K562 (cell line): ENCODE results near the gene FHDC1. TPM values are rescaled to one million over a fixed set of nuclear protein-coding genes. Genes with fewer than 3 reads are reported as not detected.

Experiments used
- ATAC-seq: fragments of 200-7000 bp; cut with Tn5 transposase; 3 replicates; pipeline ENCODE4 v1.9.1; 2020; ENCODE audit warnings: moderate library complexity
- BruUV-seq: library from RNA; stranded (reverse); fragments of 400-500 nt; replicated peaks from 2 replicates; lab custom pipeline; 2021; lab: Mats Ljungman, UMichigan
- CTCF ChIA-PET: fragments of 300-600 bp; formaldehyde crosslinking; extraction: SDS; loops from one replicate; lab custom pipeline; 2021; ENCODE audit warnings: low intra/inter-chr PET ratio; lab: Yijun Ruan, JAX
- POLR2A ChIA-PET: fragments of 300-600, 350-650 bp; sonication (Branson Sonifier 250); formaldehyde crosslinking; extraction: SDS; loops from one replicate; lab custom pipeline; 2021; ENCODE audit warnings: antibody characterized with exemption, inconsistent platforms; lab: Yijun Ruan, JAX
- DNase-seq, 4 experiments: peaks; one replicate each; pipeline versions ENCODE4 v3.0.0 to v3.0.0-alpha.2; 2011 to 2018; ENCODE audit warnings: low spot score in 3 of 4, mixed read lengths in 3 of 4; ENCODE audit errors: extremely low read depth in 1 of 4
- FAIRE-seq: peaks from 2 replicates; lab custom pipeline; 2011; peaks lifted over from hg19 to GRCh38; lab: Jason Lieb, UNC
- H2AFZ ChIP-seq: 2 replicates; pipeline ENCODE4 v1.6.0; 2011; ENCODE audit warnings: low read depth, low read length, control low read depth, inconsistent platforms
- H3K27ac ChIP-seq: fragments of 200-600 bp; 3 replicates; pipeline ENCODE4 v1.8.0; 2011; ENCODE audit warnings: low read depth, mild to moderate bottlenecking, control low read depth, inconsistent platforms, low read length, moderate library complexity, mixed read lengths; ENCODE audit errors: extremely low read depth
- H3K27me3 ChIP-seq, 2 experiments: fragments of 300-600 bp in 1 of 2; 2 replicates in 1 of 2; 3 replicates in 1 of 2; pipeline versions ENCODE4 v1.6.0 to v1.8.0; 2011; ENCODE audit warnings: inconsistent platforms in 2 of 2, low read length in 2 of 2, mild to moderate bottlenecking in 1 of 2, mixed read lengths in 1 of 2, moderate library complexity in 1 of 2; ENCODE audit not compliant: control insufficient read depth in 2 of 2, insufficient read depth in 2 of 2
- H3K36me3 ChIP-seq: fragments of 300-600 bp; 3 replicates; pipeline ENCODE4 v1.8.0; 2011; ENCODE audit warnings: mild to moderate bottlenecking, low read length, inconsistent platforms; ENCODE audit not compliant: control insufficient read depth, insufficient read depth
- H3K4me1 ChIP-seq, 2 experiments: fragments of 200-600 bp in 1 of 2; replicated peaks in 1 of 2; 2 replicates in 1 of 2; 3 replicates in 1 of 2; pipeline versions ENCODE4 v1.5.1 to v1.8.0; 2011; ENCODE audit warnings: inconsistent platforms in 2 of 2, low read length in 2 of 2, mild to moderate bottlenecking in 1 of 2, mixed read lengths in 1 of 2, moderate library complexity in 1 of 2; ENCODE audit not compliant: control insufficient read depth in 2 of 2, insufficient read depth in 2 of 2
- H3K4me2 ChIP-seq: 2 replicates; pipeline ENCODE4 v1.6.1; 2011; ENCODE audit warnings: low read length, control low read depth, inconsistent platforms, mixed read lengths; ENCODE audit not compliant: insufficient read depth
- H3K4me3 ChIP-seq: fragments of 200-600 bp; sonication (generic), shearing (Covaris generic); 2 replicates; pipeline ENCODE4 v1.5.1; 2016; ENCODE audit warnings: control low read depth, inconsistent platforms
- H3K79me2 ChIP-seq: fragments of 200-600 bp; 3 replicates; pipeline ENCODE4 v1.8.0; 2011; ENCODE audit warnings: low read length, inconsistent platforms; ENCODE audit not compliant: control insufficient read depth, insufficient read depth
- H3K9ac ChIP-seq, 2 experiments: 2 replicates each; pipeline versions ENCODE4 v1.6.0 to v1.6.1; 2011; ENCODE audit warnings: low read depth in 2 of 2, low read length in 2 of 2, control low read depth in 1 of 2, inconsistent platforms in 1 of 2, mild to moderate bottlenecking in 1 of 2, mixed read lengths in 1 of 2; ENCODE audit not compliant: insufficient read depth in 1 of 2
- H3K9me1 ChIP-seq: one replicate; pipeline ENCODE4 v1.6.0; 2011; ENCODE audit warnings: inconsistent platforms, mild to moderate bottlenecking, low read length, moderate library complexity; ENCODE audit not compliant: control insufficient read depth, insufficient read depth
- H3K9me3 ChIP-seq: replicated peaks from 2 replicates; pipeline ENCODE4 v1.5.1; 2011; ENCODE audit warnings: low read depth, low read length, inconsistent platforms; ENCODE audit not compliant: control insufficient read depth, insufficient read depth
- H4K20me1 ChIP-seq: replicated peaks from 2 replicates; pipeline ENCODE4 v1.6.1; 2011; ENCODE audit warnings: low read length, inconsistent platforms, mixed read lengths; ENCODE audit not compliant: control insufficient read depth, insufficient read depth
- ARNT ChIP-seq, 2 experiments: fragments of 450-650 bp; IDR thresholded peaks; 2 replicates each; pipeline ENCODE4 v1.6.1; 2016; ENCODE audit warnings: mild to moderate bottlenecking in 1 of 2
- CEBPB ChIP-seq: fragments of 450-650 bp; IDR thresholded peaks from 2 replicates; pipeline ENCODE4 v1.6.1; 2016; ENCODE audit warnings: missing genetic modification characterization, missing compliant biosample characterization
- CXXC5 ChIP-seq: fragments of 250-450 bp; sonication (Bioruptor Pico); IDR thresholded peaks from 2 replicates; pipeline ENCODE4 v1.8.0; 2022; ENCODE audit warnings: inconsistent platforms, mild to moderate bottlenecking, moderate library complexity
- DMBX1 ChIP-seq: fragments of 250-450 bp; sonication (Bioruptor Pico); IDR thresholded peaks from 2 replicates; pipeline ENCODE4 v1.8.0; 2022; ENCODE audit warnings: inconsistent platforms, mild to moderate bottlenecking, moderate library complexity, borderline replicate concordance
- E4F1 ChIP-seq: fragments of 250-450 bp; sonication (Bioruptor Pico); IDR thresholded peaks from 2 replicates; pipeline ENCODE4 v1.5.0; 2021; ENCODE audit warnings: mild to moderate bottlenecking, borderline replicate concordance
- FOS ChIP-seq: IDR thresholded peaks from 3 replicates; pipeline ENCODE4 v1.6.1; 2011; ENCODE audit not compliant: insufficient read length; ENCODE audit errors: extremely low read depth
- HNRNPUL1 ChIP-seq: fragments of 200-400 bp; formaldehyde crosslinking; IDR thresholded peaks from 2 replicates; pipeline ENCODE4 v1.6.1; 2017; ENCODE audit warnings: low read length
- JUN ChIP-seq, 2 experiments: sonication (generic) in 1 of 2; formaldehyde crosslinking in 1 of 2; IDR thresholded peaks; 2 replicates each; pipeline versions ENCODE4 v1.6.1 to v1.8.0; 2012 to 2022; ENCODE audit warnings: borderline replicate concordance in 2 of 2, mild to moderate bottlenecking in 2 of 2, improper control_type of control experiment in 1 of 2, low read depth in 1 of 2, low read length in 1 of 2, missing genetic modification reagents in 1 of 2
- KAT2B ChIP-seq: IDR thresholded peaks from one replicate; pipeline ENCODE4 v1.6.1; 2012; ENCODE audit warnings: low read depth, mild to moderate bottlenecking, control low read depth, inconsistent platforms, low read length, moderate library complexity
- KLF13 ChIP-seq: fragments of 450-650 bp; IDR thresholded peaks from 2 replicates; pipeline ENCODE4 v1.6.1; 2016; ENCODE audit warnings: missing genetic modification characterization, low read depth, mild to moderate bottlenecking, missing compliant biosample characterization, moderate library complexity, borderline replicate concordance
- SIN3A ChIP-seq, 2 experiments: fragments of 150-350 bp in 1 of 2; IDR thresholded peaks; 2 replicates each; pipeline ENCODE4 v1.6.1; 2011 to 2016; ENCODE audit warnings: borderline replicate concordance in 2 of 2, low read depth in 2 of 2, low read length in 2 of 2, mild to moderate bottlenecking in 2 of 2, moderate library complexity in 2 of 2; ENCODE audit not compliant: control insufficient read depth in 1 of 2
- TSC22D4 ChIP-seq: fragments of 450-650 bp; IDR thresholded peaks from 2 replicates; pipeline ENCODE4 v1.6.1; 2016; ENCODE audit warnings: missing genetic modification characterization, missing biosample characterization, control low read depth
- ZNF444 ChIP-seq: fragments of 250-450 bp; sonication (Bioruptor Pico); IDR thresholded peaks from 2 replicates; pipeline ENCODE4 v1.4.0; 2020; ENCODE audit warnings: mild to moderate bottlenecking, moderate library complexity
- ZNF507 ChIP-seq: conservative IDR thresholded peaks from 2 replicates; pipeline ENCODE4 v1.6.1; 2017; ENCODE audit warnings: missing genetic modification characterization, missing compliant biosample characterization
- WGBS: fragments of 100-300 bp; shearing (Covaris generic); methylation state at CpG from one replicate; pipeline ENCODE4 v1.1.6; 2016; ENCODE audit warnings: low coverage, mixed read lengths; ENCODE audit not compliant: insufficient coverage; ENCODE audit errors: missing lambda C conversion rate; 5-methylcytosine and 5-hydroxymethylcytosine counted together
- in situ Hi-C: fragments of 300-500 bp; cut with MboI; formaldehyde crosslinking; loops from 4 replicates; pipeline ENCODE4 v1.15.0; 2018; ENCODE audit warnings: inconsistent platforms, mixed read lengths
- intact Hi-C: fragments of 100-400 bp; cut with micrococcal nuclease; formaldehyde crosslinking; loops from 2 replicates; pipeline ENCODE4 v1.14.2; 2022
- polyA plus RNA-seq, 8 experiments: library from polyadenylated mRNA; depleted of rRNA in 4 of 8; stranded (reverse) in 5 of 8; unstranded in 3 of 8; fragments of >200 nt; fragmentation: Nextera tagmentation in 2 of 8; fragmentation: Illumina TruSeq in 1 of 8; extraction: Ambion mirVana in 2 of 8; extraction: Trizol in 1 of 8; gene quantifications; 2 replicates each; pipeline versions ENCODE4 v1.2.1 to v1.2.3, GENCODE V29; 2011 to 2014; ENCODE audit warnings: inconsistent platforms in 1 of 8, missing spikeins in 1 of 8
- total RNA-seq, 7 experiments: library from RNA; depleted of rRNA in 6 of 7; stranded (reverse); fragments of >200 nt in 6 of 7; fragmentation: Illumina TruSeq in 2 of 7; extraction: Trizol in 2 of 7; gene quantifications; 2 replicates each; pipeline versions ENCODE4 v1.2.1 to v1.2.3, GENCODE V29; 2011 to 2021; ENCODE audit warnings: low replicate concordance in 1 of 7

The FHDC1 gene
- total and polyA plus RNA-seq, 9 of the 15 experiments (the other 6 are each of a cell fraction or from before 2014, with no cell fraction given) = 0.01 to 0.43 (median 0.07) TPM

DNA sequence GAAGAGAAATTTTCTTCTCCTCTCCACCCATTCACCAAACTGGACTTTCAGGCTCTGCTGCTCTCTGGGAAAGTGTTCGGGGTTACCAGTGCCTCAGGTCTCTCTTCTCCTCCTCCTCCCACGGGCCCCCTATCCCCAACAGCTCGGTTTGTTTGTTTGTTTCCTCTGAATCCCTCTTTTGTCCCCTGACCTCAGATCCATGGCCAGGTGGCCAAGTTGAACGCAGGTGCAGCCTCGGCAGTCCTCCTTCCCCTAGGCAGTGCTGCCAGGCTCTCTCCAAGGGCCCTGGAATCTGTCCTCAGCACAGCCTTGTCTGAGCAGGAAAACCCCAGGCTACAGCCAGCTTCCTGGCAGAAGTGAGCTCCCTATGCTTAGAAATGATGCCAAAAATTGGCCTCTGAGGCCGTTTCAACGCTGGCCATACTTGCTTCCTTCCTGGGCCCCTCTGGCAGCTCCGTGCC is 60.0 kb downstream of the FHDC1 start:
- Histone ChIP-seq H3K4me1 (peaks cover 2 to 9% of the 10 kb centered on the region in 2 experiments; a peak in 3 of 5 replicates), H3K4me3 (no peak overlapping the region), H3K9me1 (no peaks in the 10 kb centered on the region), H3K79me2 (no peaks in the 10 kb centered on the region), H3K27ac (no peak overlapping the region), H4K20me1 (no peaks in the 10 kb centered on the region), H2AFZ (no peak overlapping the region), H3K9me3 (no peaks in the 10 kb centered on the region), H3K27me3 (peaks cover 27 to 69% of the 10 kb centered on the region in 2 experiments), H3K36me3 (no peaks in the 10 kb centered on the region), H3K4me2 (no peak overlapping the region), H3K9ac (no peak overlapping the region)
- TF ChIP-seq CXXC5 (CRISPR knock-in tag) = no peak
- no peak for TF ChIP-seq ARNT (IDR thresholded peaks at IDR 0.05)
- no peak for DNase-seq
- no peak for FAIRE-seq
- CTCF ChIA-PET = no interaction called here
- intact Hi-C loops = no loop called here
- 3% methylated on average over 6 of the region's 8 CpGs for WGBS
- in situ Hi-C loops = no loop called here
- POLR2A ChIA-PET = no interaction called here
- BruUV-seq = no TSS peak
- no peak for ATAC-seq

DNA sequence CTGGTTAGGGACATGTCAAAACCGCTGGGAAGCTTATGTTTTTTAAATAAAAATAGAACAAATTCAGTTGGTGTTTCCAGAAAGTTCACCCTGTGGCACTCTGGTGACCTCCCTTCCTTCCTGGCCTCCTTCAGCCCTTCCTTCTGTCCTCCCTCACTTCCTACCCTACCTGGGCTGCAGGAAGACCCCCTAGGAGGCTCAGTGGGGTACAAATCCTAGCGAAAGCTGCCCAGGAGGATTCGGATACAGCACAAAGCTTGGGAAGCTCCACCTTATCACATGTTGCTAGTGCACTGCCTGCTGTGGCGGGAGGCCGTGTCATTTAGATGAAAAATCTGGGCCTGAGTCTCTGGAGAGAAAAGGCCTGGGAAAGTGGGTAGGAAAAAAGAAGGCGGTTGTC is 60.5 kb downstream of the FHDC1 start:
- Histone ChIP-seq H3K36me3 (no peaks in the 10 kb centered on the region), H3K4me1 (peaks cover 0 to 4% of the 10 kb centered on the region in 2 experiments; a peak in 2 of 5 replicates), H3K9ac (no peak overlapping the region), H3K27ac (no peak overlapping the region), H3K4me3 (no peak overlapping the region), H4K20me1 (no peaks in the 10 kb centered on the region), H3K9me3 (no peaks in the 10 kb centered on the region), H3K27me3 (peaks cover 29 to 74% of the 10 kb centered on the region in 2 experiments), H3K9me1 (no peaks in the 10 kb centered on the region), H3K4me2 (no peak overlapping the region), H3K79me2 (no peaks in the 10 kb centered on the region), H2AFZ (no peak overlapping the region)
- ChIA-PET CTCF (no interaction called here), POLR2A (no interaction called here)
- BruUV-seq = no TSS peak
- WGBS = 7% methylated on average over 6 of the region's 6 CpGs
- DNase-seq (no peak), FAIRE-seq (no peak), ATAC-seq (no peak)
- in situ Hi-C loops (no loop called here), intact Hi-C loops (no loop called here)
- no peak for TF ChIP-seq HNRNPUL1
- no peak for TF ChIP-seq SIN3A (IDR thresholded peaks at IDR 0.05; ENCODE audit: borderline replicate concordance in 2 of 2, control insufficient read depth in 1 of 2, low read depth in 2 of 2, low read length in 2 of 2)
- TF ChIP-seq KAT2B = no peak
- TF ChIP-seq KLF13 (tag) = no peak
- TF ChIP-seq DMBX1 (CRISPR knock-in tag) = no peak
- no peak for TF ChIP-seq FOS
- TF ChIP-seq ZNF507 = no peak
- TF ChIP-seq E4F1 (CRISPR knock-in tag) = no peak
- TF ChIP-seq CEBPB (tag) = no peak
- TF ChIP-seq ZNF444 (CRISPR knock-in tag) = no peak
- no peak for TF ChIP-seq TSC22D4
- TF ChIP-seq JUN (IDR thresholded peaks at IDR 0.05; ENCODE audit: borderline replicate concordance, low read depth, low read length) = no peak
- TF ChIP-seq JUN (CRISPR knock-in tag; IDR thresholded peaks at IDR 0.05; ENCODE audit: borderline replicate concordance) = no peak
